Transverse colon (tissue), 4 donors: Measurements from ENCODE around the gene ANG.

Source experiments
- CTCF ChIP-seq, 5 experiments: fragments of 200-600 bp in 3 of 5; fragments of 450-650 bp in 2 of 5; sonication (generic) in 3 of 5; IDR thresholded peaks; 1 replicate in 2 of 5; 2 replicates in 3 of 5; pipeline ENCODE4 v1.5.1; 2016 to 2017; ENCODE audit warnings: antibody characterized with exemption in 5 of 5, inconsistent platforms in 3 of 5, mild to moderate bottlenecking in 2 of 5, moderate library complexity in 1 of 5
- EP300 ChIP-seq: sonication (generic); formaldehyde crosslinking; IDR thresholded peaks from one replicate; pipeline ENCODE4 v1.6.1; 2017; ENCODE audit warnings: antibody characterized with exemption, low read depth
- POLR2A ChIP-seq: fragments of 450-650 bp; IDR thresholded peaks from one replicate; pipeline ENCODE4 v1.6.1; 2016; ENCODE audit warnings: antibody characterized with exemption, mild to moderate bottlenecking, moderate library complexity
- POLR2AphosphoS5 ChIP-seq, 3 donors: sonication (generic); formaldehyde crosslinking; IDR thresholded peaks; one replicate each; pipeline ENCODE4 v1.6.1; 2016; ENCODE audit warnings: antibody characterized with exemption in 3 of 3

GRCh38 chr14:20682127-20682434, 6.5 kb upstream of the ANG start:
- TF ChIP-seq CTCF (IDR thresholded peaks at IDR 0.05) (peak in 1 of 5 experiments; percentile 5), POLR2AphosphoS5 (IDR thresholded peaks at IDR 0.05) (no peak), POLR2A (no peak), EP300 (no peak)
